HG02623 (cell line): ENCODE results near the gene KAZALD1.

Source experiments
- ATAC-seq: cut with Tn5 transposase; IDR thresholded peaks from one replicate; pipeline ENCODE4 v1.9.1; 2021; ENCODE audit warnings: moderate library complexity; ENCODE audit not compliant: unreplicated experiment

The KAZALD1 gene

GRCh38 chr10:101091546-101092290 is 29.9 kb downstream of the KAZALD1 start:
- ATAC-seq: no peak

GRCh38 chr10:101092881-101093354 is 31.1 kb downstream of the KAZALD1 start:
- ATAC-seq: no peak

- ATAC-seq: no peak
These were observed 32.5 kb downstream of the KAZALD1 start for GRCh38 chr10:101094121-101094879.

GRCh38 chr10:101095004-101095403 is 33.2 kb downstream of the KAZALD1 start:
- ATAC-seq: no peak

GRCh38 chr10:101095550-101096213 is 33.9 kb downstream of the KAZALD1 start:
- no peak for ATAC-seq

GRCh38 chr10:101096378-101096777 is 34.6 kb downstream of the KAZALD1 start:
- ATAC-seq: no peak

GRCh38 chr10:101097881-101098280 is 36.1 kb downstream of the KAZALD1 start:
- no peak for ATAC-seq

- ATAC-seq: no peak
These were observed 38.1 kb downstream of the KAZALD1 start for GRCh38 chr10:101099901-101100300.

GRCh38 chr10:101101372-101101881 is 39.6 kb downstream of the KAZALD1 start:
- no peak for ATAC-seq

GRCh38 chr10:101103430-101103829 is 41.6 kb downstream of the KAZALD1 start:
- no peak for ATAC-seq

GRCh38 chr10:101106351-101106750 is 44.6 kb downstream of the KAZALD1 start:
- ATAC-seq: no peak

GRCh38 chr10:101107771-101108170 is 46.0 kb downstream of the KAZALD1 start:
- no peak for ATAC-seq

GRCh38 chr10:101110856-101111523 is 49.2 kb downstream of the KAZALD1 start:
- no peak for ATAC-seq

GRCh38 chr10:101111547-101111946 is 49.8 kb downstream of the KAZALD1 start:
- ATAC-seq: no peak

GRCh38 chr10:101112799-101113594 is 51.2 kb downstream of the KAZALD1 start:
- no peak for ATAC-seq

- no peak for ATAC-seq
These were observed 52.2 kb downstream of the KAZALD1 start for GRCh38 chr10:101113890-101114403.

GRCh38 chr10:101114646-101115045 is 52.9 kb downstream of the KAZALD1 start:
- no peak for ATAC-seq
